ENCODE results near the gene OVCH2.
"Not testable (repeated sequence)": the region's sequence is repeated elsewhere in the genome, so short reads cannot be mapped to it uniquely, and the experiment has no call there.

OVCH2 gene, protein sequence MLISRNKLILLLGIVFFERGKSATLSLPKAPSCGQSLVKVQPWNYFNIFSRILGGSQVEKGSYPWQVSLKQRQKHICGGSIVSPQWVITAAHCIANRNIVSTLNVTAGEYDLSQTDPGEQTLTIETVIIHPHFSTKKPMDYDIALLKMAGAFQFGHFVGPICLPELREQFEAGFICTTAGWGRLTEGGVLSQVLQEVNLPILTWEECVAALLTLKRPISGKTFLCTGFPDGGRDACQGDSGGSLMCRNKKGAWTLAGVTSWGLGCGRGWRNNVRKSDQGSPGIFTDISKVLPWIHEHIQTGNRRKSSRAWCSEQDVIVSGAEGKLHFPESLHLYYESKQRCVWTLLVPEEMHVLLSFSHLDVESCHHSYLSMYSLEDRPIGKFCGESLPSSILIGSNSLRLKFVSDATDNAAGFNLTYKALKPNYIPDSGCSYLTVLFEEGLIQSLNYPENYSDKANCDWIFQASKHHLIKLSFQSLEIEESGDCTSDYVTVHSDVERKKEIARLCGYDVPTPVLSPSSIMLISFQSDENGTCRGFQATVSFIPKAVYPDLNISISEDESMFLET

DNA sequence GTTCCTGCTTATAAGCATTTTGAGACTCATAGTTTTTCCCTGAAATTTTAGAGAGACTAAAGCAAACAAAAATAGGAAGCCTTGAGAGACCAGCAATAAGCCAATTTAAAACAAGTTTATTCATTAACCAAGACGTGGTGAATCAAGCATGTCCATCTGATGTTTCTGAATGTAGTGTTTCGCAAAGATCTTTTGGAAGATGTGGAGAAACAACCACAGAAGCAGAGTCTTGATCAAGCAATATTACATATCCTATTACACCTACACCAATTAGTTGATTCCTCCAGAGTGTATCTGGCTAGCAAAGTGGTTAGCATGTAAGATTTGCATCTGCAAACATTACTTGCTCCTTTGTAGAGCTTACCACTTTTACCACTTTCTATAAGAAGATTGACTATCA is at the start of gene OVCH2:
Gene OVCH2, minus strand, starts transcription at position 101 of the 400 bp plus-strand sequence. Its CDS starts 83 bp downstream, at position 18.
- FAIRE-seq: no peak
- no peak for DNase-seq (ENCODE audit: low spot score)

DNA sequence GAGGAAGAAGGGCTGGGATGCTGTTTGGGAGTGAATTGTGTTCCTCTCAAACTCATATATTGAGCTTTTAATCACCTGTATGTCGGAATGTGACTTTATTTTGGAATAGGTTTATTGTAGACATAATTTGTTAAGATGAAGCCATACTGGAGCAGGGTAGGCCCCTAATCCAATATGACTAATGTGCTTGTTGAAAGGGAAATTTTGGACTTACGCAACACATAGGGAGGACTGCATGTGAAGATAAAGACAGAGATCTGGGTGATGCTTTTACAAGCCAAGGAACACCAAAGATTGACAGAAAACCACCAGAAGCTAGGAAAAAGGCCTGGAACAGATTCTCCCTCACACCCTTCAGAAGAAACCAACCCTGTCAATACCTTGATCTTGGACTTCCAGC is 43.2 kb upstream of the OVCH2 start:
- FAIRE-seq: no peak
- DNase-seq (ENCODE audit: low spot score): no peak

DNA sequence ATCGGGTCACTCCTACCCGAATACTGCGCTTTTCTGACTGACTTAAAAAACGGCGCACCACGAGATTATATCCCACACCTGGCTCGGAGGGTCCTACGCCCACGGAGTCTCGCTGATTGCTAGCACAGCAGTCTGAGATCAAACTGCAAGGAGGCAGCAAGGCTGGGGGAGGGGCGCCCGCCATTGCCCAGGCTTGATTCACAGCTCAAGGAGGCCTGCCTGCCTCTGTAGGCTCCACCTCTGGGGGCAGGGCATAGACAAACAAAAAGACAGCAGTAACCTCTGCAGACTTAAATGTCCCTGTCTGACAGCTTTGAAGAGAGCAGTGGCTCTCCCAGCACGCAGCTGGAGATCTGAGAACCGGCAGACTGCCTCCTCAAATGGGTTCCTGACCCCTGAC is 28.5 kb upstream of the OVCH2 start:
- not testable (repeated sequence) for DNase-seq (ENCODE audit: low spot score); FAIRE-seq

DNA sequence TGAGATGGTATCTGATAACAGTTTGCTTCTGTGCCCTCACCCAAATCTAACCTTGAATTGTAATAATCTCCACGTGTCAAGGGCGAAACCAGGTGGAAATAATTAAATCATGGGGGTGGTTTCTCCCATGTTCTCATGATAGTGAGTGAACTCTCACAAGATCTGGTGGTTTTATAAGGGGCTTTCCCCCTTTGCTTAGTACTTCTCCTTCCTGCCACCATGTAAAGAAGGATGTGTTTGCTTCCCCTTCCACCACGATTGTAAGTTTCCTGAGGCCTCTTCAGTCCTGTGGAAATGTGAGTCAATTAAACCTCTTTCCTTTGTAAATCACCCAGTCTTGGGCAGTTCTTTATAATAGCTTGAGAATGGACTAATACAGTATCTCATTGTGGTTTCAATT is 8.5 kb upstream of the OVCH2 start:
- FAIRE-seq (no peak), DNase-seq (ENCODE audit: low spot score) (no peak)

DNA sequence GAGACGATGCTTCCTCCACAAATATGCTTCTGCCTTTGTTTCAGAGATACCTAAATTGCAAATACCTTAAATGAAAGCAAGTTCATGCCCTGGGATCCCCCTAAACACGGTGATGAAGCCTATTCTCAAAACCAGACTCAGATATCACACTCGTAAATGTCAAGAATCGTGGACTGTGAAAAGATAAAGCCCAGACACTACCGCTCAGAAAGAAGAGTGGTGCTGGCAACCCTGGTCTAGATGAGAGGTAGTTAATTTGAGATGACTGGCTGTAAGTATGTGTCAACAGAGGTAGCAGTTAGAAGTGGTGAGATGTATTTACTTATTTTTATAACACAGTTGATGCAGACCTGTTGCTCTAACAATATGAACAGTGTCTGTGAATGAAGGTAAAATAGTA is 2.5 kb downstream of the OVCH2 start:
- no peak for FAIRE-seq
- no peak for DNase-seq (ENCODE audit: low spot score)

DNA sequence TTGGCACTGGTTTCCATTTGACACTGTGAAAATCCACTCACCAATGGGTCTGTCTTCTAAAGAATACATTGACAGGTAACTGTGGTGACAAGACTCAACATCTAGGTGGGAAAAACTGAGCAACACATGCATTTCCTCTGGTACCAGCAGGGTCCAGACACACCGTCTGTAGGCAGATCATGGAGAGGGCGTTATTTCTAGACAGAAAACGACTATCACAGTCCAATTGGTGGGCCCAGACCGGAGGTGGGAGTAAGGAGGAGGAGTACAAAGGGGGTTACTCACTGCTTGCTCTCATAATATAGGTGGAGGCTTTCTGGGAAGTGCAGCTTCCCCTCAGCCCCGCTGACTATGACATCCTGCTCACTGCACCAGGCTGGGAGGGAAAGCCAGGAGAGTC is 9.9 kb downstream of the OVCH2 start:
- no peak for FAIRE-seq
- no peak for DNase-seq (ENCODE audit: low spot score)

DNA sequence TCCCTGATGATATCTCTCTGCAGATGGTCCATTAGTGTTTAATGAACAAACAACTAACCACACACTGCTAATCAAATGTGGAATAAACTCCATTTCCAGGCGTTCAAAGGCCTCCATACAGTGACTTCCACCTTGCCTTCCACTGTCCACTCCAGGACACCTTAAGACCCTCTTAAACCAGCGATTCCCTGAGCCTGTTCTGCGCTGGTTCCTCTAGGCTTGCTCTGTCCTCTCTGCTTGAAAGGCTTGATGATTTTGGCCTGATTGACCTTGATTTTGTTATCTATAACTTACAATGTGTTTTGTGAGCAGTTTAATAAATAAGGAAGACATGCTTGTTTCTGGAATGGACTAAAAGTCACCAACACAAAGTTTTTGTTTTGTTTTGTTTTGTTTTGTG is 12.0 kb downstream of the OVCH2 start:
- DNase-seq (ENCODE audit: low spot score): no peak
- no peak for FAIRE-seq

DNA sequence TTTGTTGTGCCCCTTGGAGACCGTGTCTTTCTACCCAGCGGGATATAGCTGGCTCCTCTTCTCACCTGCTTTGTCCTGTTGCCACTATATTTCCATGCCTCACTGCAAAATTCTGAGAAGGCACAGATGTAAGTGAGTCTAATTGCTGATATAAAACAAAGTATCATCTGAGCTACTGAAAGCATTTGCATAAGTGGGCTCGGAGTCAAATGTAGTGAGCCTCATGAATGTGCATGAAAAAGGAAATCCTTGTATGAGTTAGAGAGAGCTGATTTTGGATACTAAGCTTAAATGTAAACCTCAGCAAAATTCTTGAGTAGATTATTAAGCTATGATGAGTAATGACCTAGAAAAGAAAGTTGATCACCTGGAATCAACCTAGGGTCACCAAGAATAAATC is 13.9 kb downstream of the OVCH2 start:
- FAIRE-seq (no peak), DNase-seq (ENCODE audit: low spot score) (no peak)

DNA sequence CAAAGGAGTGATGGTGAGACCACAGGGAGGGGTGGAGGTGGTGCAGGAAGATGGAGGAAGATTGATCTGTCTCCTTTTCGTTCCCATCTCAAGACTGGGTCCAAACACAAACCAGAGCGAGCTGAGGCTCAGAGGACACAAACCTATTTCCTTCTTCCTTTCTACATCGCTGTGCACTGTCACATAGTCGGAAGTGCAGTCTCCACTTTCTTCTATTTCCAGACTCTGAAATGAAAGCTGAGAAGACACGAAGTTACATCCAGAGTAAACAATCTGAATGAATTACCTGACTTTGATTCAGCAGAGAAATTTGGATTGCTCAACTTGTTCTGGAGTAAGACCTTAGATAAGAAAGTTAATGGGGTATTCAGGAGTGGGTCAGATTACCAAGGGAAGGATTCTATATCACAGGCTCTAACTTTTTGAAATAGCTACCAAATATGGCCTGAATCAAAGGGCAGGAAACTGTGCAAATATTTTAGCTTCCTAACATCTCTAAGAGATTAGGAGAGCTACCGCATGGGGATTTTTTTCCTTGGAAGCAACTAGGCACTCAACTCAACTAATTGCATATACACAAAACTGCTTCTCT is 14.4 kb downstream of the OVCH2 start:
- no peak for FAIRE-seq

DNA sequence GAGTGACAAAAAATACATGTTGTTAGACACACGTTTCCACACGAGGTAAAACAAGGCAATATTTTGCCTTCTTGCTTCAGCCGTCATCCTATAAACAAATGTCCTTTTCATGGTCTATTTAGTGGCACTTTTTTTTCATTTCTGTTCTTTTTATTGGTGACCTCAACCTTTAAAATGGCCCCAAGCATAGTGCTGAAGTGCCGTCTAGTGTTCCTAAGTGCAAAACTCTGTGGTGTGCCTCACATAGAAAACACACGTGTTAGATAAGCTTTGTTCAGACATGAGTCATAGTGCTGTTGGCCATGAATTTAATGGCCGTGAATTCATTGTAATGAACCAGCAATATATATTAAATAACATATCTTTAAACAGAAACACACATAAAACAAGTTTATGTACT is 15.6 kb downstream of the OVCH2 start:
- no peak for DNase-seq (ENCODE audit: low spot score)
- FAIRE-seq: no peak

More for the DNA sequence above, 14.4 kb downstream of the OVCH2 start:
- DNase-seq (ENCODE audit: low spot score): no peak

DNA sequence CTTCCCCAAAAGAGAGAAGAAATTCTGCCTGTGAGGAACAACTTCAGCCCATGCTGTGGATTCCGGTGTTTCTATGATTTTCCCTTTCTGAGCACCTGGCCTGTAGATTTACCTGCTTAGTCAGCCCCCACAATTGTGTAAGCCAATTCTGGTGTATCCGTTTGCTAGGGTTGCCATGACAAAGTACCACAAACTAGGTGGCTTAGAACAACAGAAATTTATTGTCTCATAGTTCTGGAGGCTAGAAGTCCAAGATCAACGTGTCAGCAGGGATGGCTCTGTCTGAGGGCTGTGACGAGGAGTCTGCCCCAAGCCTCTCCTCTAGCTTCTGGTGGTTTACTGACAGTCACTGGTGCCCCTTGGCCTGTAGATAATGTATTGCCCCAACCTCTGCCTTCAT is 17.0 kb downstream of the OVCH2 start:
- DNase-seq (ENCODE audit: low spot score) (no peak), FAIRE-seq (no peak)

DNA sequence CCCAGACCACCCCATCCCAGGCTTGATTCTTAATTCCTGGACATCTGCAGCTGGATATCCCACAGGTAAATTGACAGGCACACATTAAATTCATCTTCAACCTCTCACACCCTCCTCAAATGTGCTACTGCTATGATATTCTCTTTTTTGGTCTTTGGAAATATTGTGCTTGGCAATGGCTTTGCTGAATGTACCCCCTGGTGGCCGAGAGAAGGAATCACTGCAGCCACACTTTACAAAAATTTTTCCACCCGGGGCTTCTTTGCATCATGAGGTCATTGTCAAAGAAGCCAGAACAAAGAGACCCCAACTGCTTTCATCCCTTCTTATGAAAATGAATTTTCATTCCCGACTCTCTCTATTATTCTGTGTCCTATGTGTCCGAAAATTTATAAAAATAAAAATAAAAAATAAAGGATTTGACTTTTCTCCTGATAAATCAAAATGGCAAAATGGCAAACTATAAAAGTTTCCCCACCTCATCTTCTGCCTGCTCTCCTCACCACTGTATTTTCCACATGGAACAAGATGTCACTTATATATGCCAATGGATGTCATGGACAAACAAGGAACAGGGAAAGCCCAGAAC is 17.9 kb downstream of the OVCH2 start:
- FAIRE-seq (no peak), DNase-seq (ENCODE audit: low spot score) (no peak)

DNA sequence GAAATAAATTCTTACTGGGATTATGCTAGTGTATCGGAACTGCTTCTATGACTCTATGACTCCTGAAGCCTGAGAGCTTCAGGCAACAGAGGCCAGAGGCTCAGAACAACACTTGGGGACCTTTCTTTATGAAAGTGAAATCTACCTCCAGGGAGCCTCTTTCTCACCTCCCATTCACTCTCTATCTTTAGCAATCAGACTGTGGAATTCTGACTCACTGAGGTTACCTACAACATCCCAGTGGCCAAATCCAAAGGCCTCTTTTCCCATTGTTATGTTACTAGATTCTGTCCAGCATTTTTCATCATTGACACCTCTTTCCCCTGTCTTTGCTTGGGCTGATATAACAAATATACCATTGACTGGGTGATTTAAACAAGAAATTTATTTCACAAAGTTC is 18.9 kb downstream of the OVCH2 start:
- FAIRE-seq (no peak), DNase-seq (ENCODE audit: low spot score) (no peak)

DNA sequence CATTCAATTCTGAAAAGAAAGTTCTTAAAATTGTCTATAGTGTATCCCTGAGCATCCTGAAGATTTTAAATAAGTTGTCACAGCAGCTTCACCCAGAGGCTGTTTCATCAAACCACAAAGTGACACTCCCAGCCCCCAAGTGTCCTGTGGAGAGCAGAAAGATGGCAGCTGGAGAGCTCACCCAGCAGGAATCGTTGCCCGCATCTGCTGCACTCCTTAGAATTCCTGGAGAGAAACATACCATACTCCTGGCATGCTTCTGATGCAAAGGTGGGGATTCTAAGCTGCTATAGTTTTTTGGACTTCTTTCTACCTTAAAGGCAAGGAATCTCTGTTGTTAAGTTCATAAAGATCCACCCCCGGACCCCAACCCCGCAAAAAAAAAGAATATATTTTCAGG is 19.5 kb downstream of the OVCH2 start:
- DNase-seq (ENCODE audit: low spot score): no peak
- FAIRE-seq: no peak

DNA sequence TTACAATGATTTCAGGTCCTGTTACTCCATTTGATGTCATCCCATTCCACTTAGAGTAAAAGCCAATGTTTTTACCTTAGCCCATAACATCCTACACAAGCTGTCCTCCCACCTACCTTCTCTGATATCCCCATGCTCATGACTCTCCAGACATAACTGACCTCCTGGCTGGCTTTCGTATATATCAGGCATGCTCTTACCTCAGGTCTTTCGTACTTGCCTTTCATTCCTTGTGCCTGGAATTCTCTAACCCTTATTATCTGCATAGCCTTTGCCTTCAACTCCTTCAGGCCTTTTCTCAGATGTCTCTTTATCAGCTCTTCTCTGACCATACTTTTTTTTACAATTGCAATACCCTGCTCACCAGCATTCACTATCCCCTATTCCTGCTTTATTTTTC is 22.7 kb downstream of the OVCH2 start:
- no peak for DNase-seq (ENCODE audit: low spot score)
- FAIRE-seq: no peak

DNA sequence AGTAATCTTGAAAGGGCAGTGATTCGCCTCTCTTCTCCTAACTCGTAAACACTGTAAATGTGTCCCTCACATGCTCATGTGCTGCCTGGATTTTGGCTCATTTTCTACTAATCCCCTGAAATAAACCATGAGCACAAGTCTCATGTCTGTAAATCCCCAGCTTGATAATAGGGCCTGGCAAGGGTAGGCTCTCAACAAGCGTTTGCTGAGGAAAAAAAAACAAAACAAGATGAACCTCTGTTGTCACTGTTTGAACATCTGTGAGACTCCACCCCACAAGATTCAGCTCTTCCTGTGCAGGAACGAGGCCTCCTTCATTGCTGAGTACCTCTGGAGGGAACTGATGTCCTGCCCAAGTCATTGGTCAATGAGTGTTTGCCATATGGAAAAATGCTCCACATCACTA is 28.5 kb downstream of the OVCH2 start:
- DNase-seq (ENCODE audit: low spot score): no peak
- FAIRE-seq: no peak

DNA sequence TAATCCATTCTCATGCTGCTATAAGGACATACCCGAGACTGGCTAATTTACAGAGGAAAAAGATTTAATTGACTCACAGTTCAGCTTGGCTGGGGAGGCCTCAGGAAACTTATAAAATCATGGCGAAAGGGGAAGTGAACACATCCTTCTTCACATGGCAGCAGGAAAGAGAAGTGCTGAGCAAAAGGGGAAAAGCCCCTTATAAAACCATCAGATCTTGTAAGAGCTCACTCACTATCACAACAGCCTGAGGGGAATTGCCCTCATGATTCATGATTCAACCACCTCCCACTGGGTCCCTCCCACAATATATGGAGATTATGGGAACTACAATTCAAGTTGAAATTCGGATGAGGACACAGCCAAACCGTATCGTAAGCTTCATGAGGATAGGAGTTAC is 29.2 kb downstream of the OVCH2 start:
- no peak for DNase-seq (ENCODE audit: low spot score)

DNA sequence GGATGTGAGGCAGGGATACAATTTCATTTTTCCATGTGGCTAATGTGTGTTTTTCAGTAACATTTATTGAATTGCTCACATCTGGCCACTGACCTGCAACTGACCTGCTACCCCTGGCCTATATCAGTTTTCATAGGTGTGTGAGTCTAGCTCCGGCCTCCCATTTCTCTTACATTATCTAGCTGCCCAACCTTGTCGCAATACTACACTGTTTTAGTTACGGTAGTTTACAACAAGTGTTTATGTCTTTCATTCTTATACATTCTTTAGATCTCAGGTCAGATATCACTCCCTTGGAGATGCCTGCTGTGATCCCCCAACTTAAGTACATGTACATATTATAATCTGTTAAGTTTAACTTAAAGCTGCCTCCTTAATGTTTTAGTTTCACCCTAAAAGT is 30.6 kb downstream of the OVCH2 start:
- FAIRE-seq: no peak
- DNase-seq (ENCODE audit: low spot score): no peak

More for the DNA sequence above, 29.2 kb downstream of the OVCH2 start:
- FAIRE-seq: no peak

DNA sequence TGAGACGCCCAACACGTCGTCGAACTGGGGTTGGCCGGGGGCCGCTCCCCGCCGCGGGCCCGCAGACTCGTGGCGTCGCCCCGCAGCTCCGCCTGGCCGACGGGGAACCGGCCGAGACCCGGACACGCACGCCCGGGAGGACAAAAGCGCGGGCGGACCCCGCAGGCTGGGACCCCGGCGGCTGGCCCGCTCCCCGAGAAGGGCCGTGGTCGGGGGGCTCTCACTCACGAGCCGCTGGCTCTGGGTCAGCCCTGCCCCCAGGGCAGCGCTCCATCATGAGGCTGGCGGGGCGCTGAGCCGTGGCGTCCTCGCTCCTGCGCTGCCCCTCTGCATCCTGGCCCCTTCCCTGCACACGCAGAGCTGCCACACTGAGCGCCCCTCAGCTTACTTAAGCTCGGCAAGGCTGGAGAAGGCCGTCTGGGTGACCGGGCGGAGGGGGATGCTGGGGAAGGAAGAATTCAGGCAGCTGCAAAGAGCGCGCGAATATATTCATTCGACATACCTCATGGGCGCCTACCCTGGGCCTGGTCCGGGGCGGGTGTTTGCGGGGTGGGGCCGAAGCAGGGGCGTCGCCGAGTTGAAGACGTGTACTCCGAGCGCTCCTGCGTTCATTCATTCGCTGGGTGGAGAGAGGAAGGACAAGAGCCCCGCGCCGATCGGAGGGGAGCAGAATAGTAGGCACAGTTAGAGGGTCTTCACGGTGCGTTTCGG is 32.4 kb downstream of the OVCH2 start:
- FAIRE-seq: no peak
- no peak for DNase-seq (ENCODE audit: low spot score)

DNA sequence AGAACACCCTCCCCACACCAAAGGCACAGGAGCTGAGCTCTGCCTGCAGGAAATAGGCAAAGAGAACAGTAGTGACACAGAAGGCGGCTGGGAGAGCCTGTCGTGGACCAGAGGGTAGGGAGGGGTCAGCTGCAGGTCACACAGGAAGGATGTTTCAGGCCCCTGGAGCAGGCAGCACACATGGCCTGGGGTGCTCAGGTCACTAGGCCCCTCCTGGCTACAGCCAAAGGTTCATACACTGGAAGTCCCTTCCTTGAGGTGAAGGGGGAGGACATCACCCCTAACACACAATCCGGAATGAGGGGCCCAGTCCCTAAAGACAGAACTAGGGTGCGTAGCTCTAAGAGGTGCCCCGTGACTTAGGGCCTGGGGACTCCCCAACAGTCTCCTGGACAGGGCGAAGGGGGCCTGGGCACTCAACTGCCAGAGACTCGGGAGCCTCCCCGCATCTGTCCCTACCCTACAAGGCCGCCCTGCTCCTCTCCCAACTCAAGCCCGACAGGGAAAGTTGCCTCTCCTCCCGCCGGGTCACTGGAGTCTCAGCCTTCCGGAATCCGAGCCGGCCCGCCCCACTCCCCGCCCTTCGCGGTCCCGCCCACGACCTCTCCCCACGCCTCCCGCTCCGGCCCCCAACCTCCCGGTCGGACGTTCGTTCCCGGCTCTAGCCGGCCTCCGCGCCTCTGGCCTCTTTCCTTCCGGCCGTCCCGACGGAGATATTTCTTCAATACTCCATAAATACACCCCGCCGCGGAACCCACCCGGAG is 33.1 kb downstream of the OVCH2 start, which contains the start of gene CYB5R2:
Gene CYB5R2, minus strand, starts transcription at position 541 of the 764 bp plus-strand sequence. CDS start 675 bp downstream, outside the sequence.
- FAIRE-seq: no peak

More for the DNA sequence above, 33.1 kb downstream of the OVCH2 start, which contains the start of gene CYB5R2:
- no peak for DNase-seq (ENCODE audit: low spot score)

All from RCC 7860 (cell line).